Panc1 (cell line): ENCODE results near the gene FREM1. TPM values are rescaled to one million over a fixed set of nuclear protein-coding genes. Genes with fewer than 3 reads are reported as not detected.

Source experiments
- ATAC-seq: fragments of 200-7000 bp; cut with Tn5 transposase; 2 replicates; pipeline ENCODE4 v1.9.1; 2020; ENCODE audit warnings: mild to moderate bottlenecking, moderate library complexity
- BruUV-seq: library from RNA; stranded (reverse); fragments of 400-500 nt; replicated peaks from 2 replicates; lab custom pipeline; 2021; lab: Mats Ljungman, UMichigan
- CTCF ChIA-PET: fragments of 300-600 bp; sonication (Branson Sonifier 250); formaldehyde crosslinking; loops from one replicate; lab custom pipeline; 2022; ENCODE audit warnings: antibody characterized with exemption; lab: Charles Lee
- POLR2A ChIA-PET: fragments of 300-600 bp; sonication (Branson Sonifier 250); formaldehyde crosslinking; loops from one replicate; lab custom pipeline; 2022; ENCODE audit warnings: antibody characterized with exemption; lab: Charles Lee
- DNase-seq: peaks from one replicate; pipeline ENCODE4 v3.0.0-alpha.2; 2010; ENCODE audit warnings: low read depth, low spot score
- H3K27ac ChIP-seq: 2 replicates; pipeline ENCODE4 v1.5.1; 2011; ENCODE audit warnings: mild to moderate bottlenecking, low read length, inconsistent platforms
- H3K27me3 ChIP-seq: fragments of 200-500 bp; sonication (Bioruptor generic); 2 replicates; pipeline ENCODE4 v1.6.0; 2014; ENCODE audit warnings: low read length, inconsistent platforms; ENCODE audit not compliant: control insufficient read depth, insufficient read depth
- H3K36me3 ChIP-seq: fragments of 200-500 bp; sonication (Bioruptor generic); 2 replicates; pipeline ENCODE4 v1.5.1; 2014; ENCODE audit warnings: inconsistent platforms, mild to moderate bottlenecking, low read length, moderate library complexity; ENCODE audit not compliant: control insufficient read depth, insufficient read depth
- H3K4me1 ChIP-seq: 2 replicates; pipeline ENCODE4 v1.5.1; 2011; ENCODE audit warnings: inconsistent platforms, mild to moderate bottlenecking, low read length, moderate library complexity; ENCODE audit not compliant: control insufficient read depth, insufficient read depth
- H3K4me3 ChIP-seq, 2 experiments: 2 replicates each; pipeline ENCODE4 v1.5.1; 2011 to 2012; ENCODE audit warnings: low read depth in 2 of 2, low read length in 2 of 2, mild to moderate bottlenecking in 2 of 2, inconsistent platforms in 1 of 2, moderate library complexity in 1 of 2
- H3K9me3 ChIP-seq: fragments of 200-500 bp; sonication (Bioruptor generic); 2 replicates; pipeline ENCODE4 v1.5.1; 2014; ENCODE audit warnings: low read depth, mild to moderate bottlenecking, inconsistent platforms, low read length, moderate library complexity; ENCODE audit not compliant: control insufficient read depth, insufficient read depth
- POLR2AphosphoS5 ChIP-seq: IDR thresholded peaks from 2 replicates; pipeline ENCODE4 v1.6.1; 2012; ENCODE audit warnings: mild to moderate bottlenecking, low read depth, low read length, moderate library complexity
- SIN3A ChIP-seq: IDR thresholded peaks from 2 replicates; pipeline ENCODE4 v1.6.1; 2012; ENCODE audit warnings: low read depth, mild to moderate bottlenecking, low read length, moderate library complexity, borderline replicate concordance; ENCODE audit not compliant: insufficient read depth
- TCF7L2 ChIP-seq: IDR thresholded peaks from 2 replicates; pipeline ENCODE4 v1.6.1; 2011; ENCODE audit warnings: mild to moderate bottlenecking, low read depth, low read length, inconsistent platforms
- in situ Hi-C: cut with HindIII; loops from 2 replicates; pipeline ENCODE4 v1.10.0; 2016; ENCODE audit warnings: low sequenced_read_pairs, low pct_unique_long_range_greater_than_20kb
- intact Hi-C: fragments of 100-400 bp; cut with micrococcal nuclease; formaldehyde crosslinking; loops from one replicate; pipeline ENCODE4 v1.10.0; 2022; ENCODE audit not compliant: unreplicated experiment
- total RNA-seq: library from RNA; stranded (reverse); gene quantifications from one replicate; pipeline ENCODE4 v1.2.1, GENCODE V29; 2021; ENCODE audit not compliant: unreplicated experiment
- TF ChIP-seq, protein P1 (sequence below), 2 experiments: IDR thresholded peaks; 2 replicates each; pipeline ENCODE4 v1.6.1; 2011 to 2012; ENCODE audit warnings: low read depth in 2 of 2, control low read depth in 1 of 2, low read length in 1 of 2, mild to moderate bottlenecking in 1 of 2, moderate library complexity in 1 of 2; ENCODE audit not compliant: insufficient read depth in 1 of 2
- TF ChIP-seq, protein P2 (sequence below): fragments of 450-650 bp; IDR thresholded peaks from 2 replicates; pipeline ENCODE4 v1.5.1; 2017; ENCODE audit warnings: mild to moderate bottlenecking

Gene FREM1
- total RNA-seq, 1 experiment from 2014 or later: not detected

DNA sequence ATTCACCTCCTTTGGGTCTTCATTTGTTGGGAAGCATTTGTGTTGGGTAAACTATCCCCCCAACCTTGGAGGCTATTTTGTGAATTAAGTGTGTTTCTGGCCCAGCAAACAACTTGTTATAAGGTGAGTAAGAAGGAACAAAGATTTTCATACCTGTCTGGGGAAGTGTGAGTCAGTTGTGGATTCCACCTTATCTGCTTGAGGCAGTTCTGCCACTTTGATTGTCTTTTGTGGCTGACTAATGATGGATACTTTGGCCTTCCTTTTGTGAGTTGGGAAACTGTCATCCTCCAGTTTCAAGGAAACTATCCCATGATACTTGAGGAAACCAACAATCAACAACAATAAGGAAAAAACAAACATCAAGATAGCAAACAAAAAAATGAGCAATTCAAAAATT lies 163.1 kb downstream of the FREM1 start:
- ATAC-seq (no peak), DNase-seq (no peak)
- Histone ChIP-seq H3K27me3 (no peaks in the 10 kb centered on the region), H3K4me1 (no peaks in the 10 kb centered on the region), H3K9me3 (no peaks in the 10 kb centered on the region), H3K36me3 (no peaks in the 10 kb centered on the region), H3K4me3 (no peak overlapping the region), H3K27ac (no peak overlapping the region)
- intact Hi-C loops (no loop called here), in situ Hi-C loops (no loop called here)
- no TSS peak for BruUV-seq
- ChIA-PET POLR2A (no interaction called here), CTCF (no interaction called here)
- TF ChIP-seq, protein P1, sequence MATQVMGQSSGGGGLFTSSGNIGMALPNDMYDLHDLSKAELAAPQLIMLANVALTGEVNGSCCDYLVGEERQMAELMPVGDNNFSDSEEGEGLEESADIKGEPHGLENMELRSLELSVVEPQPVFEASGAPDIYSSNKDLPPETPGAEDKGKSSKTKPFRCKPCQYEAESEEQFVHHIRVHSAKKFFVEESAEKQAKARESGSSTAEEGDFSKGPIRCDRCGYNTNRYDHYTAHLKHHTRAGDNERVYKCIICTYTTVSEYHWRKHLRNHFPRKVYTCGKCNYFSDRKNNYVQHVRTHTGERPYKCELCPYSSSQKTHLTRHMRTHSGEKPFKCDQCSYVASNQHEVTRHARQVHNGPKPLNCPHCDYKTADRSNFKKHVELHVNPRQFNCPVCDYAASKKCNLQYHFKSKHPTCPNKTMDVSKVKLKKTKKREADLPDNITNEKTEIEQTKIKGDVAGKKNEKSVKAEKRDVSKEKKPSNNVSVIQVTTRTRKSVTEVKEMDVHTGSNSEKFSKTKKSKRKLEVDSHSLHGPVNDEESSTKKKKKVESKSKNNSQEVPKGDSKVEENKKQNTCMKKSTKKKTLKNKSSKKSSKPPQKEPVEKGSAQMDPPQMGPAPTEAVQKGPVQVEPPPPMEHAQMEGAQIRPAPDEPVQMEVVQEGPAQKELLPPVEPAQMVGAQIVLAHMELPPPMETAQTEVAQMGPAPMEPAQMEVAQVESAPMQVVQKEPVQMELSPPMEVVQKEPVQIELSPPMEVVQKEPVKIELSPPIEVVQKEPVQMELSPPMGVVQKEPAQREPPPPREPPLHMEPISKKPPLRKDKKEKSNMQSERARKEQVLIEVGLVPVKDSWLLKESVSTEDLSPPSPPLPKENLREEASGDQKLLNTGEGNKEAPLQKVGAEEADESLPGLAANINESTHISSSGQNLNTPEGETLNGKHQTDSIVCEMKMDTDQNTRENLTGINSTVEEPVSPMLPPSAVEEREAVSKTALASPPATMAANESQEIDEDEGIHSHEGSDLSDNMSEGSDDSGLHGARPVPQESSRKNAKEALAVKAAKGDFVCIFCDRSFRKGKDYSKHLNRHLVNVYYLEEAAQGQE (IDR thresholded peaks at IDR 0.05; ENCODE audit: insufficient read depth in 1 of 2, low read depth in 2 of 2, low read length in 1 of 2): no peak
- TF ChIP-seq TCF7L2 (no peak), POLR2AphosphoS5 (no peak), SIN3A (no peak)
- TF ChIP-seq, protein P2, sequence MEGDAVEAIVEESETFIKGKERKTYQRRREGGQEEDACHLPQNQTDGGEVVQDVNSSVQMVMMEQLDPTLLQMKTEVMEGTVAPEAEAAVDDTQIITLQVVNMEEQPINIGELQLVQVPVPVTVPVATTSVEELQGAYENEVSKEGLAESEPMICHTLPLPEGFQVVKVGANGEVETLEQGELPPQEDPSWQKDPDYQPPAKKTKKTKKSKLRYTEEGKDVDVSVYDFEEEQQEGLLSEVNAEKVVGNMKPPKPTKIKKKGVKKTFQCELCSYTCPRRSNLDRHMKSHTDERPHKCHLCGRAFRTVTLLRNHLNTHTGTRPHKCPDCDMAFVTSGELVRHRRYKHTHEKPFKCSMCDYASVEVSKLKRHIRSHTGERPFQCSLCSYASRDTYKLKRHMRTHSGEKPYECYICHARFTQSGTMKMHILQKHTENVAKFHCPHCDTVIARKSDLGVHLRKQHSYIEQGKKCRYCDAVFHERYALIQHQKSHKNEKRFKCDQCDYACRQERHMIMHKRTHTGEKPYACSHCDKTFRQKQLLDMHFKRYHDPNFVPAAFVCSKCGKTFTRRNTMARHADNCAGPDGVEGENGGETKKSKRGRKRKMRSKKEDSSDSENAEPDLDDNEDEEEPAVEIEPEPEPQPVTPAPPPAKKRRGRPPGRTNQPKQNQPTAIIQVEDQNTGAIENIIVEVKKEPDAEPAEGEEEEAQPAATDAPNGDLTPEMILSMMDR: no peak

GRCh38 chr9:14746626-14747025 lies 163.6 kb downstream of the FREM1 start:
- no peak overlapping the region for H3K27ac ChIP-seq
- H3K36me3 ChIP-seq: no peaks in the 10 kb centered on the region
- POLR2A ChIA-PET: no interaction called here
- intact Hi-C loops (no loop called here), in situ Hi-C loops (no loop called here)
- ATAC-seq: no peak
- no peaks in the 10 kb centered on the region for H3K4me1 ChIP-seq
- H3K27me3 ChIP-seq: no peaks in the 10 kb centered on the region
- no TSS peak for BruUV-seq
- no peaks in the 10 kb centered on the region for H3K9me3 ChIP-seq
- DNase-seq: no peak
- TF ChIP-seq SIN3A (no peak), POLR2AphosphoS5 (no peak), TCF7L2 (no peak)
- TF ChIP-seq, protein P2: no peak
- TF ChIP-seq, protein P1 (IDR thresholded peaks at IDR 0.05; ENCODE audit: insufficient read depth in 1 of 2, low read depth in 2 of 2, low read length in 1 of 2): no peak
- H3K4me3 ChIP-seq: no peak overlapping the region
- CTCF ChIA-PET: no interaction called here
